Peyer's patch (tissue), 4 donors: ENCODE results near the gene SCN2B.

ENCODE experiments used
- POLR2A ChIP-seq, 2 donors: fragments of 450-650 bp; IDR thresholded peaks; one replicate each; pipeline ENCODE4 v1.5.1; 2017; ENCODE audit warnings: antibody characterized with exemption in 2 of 2, mild to moderate bottlenecking in 2 of 2, moderate library complexity in 2 of 2
- TF ChIP-seq, protein P1 (sequence below), 6 experiments: fragments of 450-650 bp in 4 of 6; fragments of 200-600 bp in 2 of 6; sonication (generic) in 1 of 6; IDR thresholded peaks; one replicate each; pipeline ENCODE4 v1.5.1; 2017 to 2019; ENCODE audit warnings: antibody characterized with exemption in 6 of 6, mild to moderate bottlenecking in 3 of 6, moderate library complexity in 1 of 6

DNA sequence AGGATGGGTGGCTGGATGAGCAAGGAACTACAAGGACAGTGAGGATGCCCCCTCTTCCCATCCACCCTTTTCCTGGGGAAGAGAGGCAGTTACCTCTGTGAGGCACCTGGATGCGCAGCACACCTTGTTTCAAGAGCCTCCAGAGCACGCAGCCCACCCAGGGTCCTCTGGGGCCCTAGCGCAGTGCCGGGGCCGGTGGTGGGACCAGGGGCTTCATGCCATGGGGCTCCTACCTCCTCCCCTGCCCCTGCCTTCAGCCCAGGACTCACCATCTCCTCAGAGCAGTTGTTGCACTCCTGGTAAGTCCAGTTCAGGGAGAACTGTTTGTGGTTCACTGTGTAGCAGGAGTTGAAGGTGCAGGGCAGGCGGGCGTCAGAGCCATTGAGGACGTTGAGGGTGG, 8.1 kb downstream of the SCN2B start:
- TF ChIP-seq POLR2A (IDR thresholded peaks at IDR 0.05) = no peak
- TF ChIP-seq, protein P1, sequence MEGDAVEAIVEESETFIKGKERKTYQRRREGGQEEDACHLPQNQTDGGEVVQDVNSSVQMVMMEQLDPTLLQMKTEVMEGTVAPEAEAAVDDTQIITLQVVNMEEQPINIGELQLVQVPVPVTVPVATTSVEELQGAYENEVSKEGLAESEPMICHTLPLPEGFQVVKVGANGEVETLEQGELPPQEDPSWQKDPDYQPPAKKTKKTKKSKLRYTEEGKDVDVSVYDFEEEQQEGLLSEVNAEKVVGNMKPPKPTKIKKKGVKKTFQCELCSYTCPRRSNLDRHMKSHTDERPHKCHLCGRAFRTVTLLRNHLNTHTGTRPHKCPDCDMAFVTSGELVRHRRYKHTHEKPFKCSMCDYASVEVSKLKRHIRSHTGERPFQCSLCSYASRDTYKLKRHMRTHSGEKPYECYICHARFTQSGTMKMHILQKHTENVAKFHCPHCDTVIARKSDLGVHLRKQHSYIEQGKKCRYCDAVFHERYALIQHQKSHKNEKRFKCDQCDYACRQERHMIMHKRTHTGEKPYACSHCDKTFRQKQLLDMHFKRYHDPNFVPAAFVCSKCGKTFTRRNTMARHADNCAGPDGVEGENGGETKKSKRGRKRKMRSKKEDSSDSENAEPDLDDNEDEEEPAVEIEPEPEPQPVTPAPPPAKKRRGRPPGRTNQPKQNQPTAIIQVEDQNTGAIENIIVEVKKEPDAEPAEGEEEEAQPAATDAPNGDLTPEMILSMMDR (IDR thresholded peaks at IDR 0.05) = no peak
